HG02885 (cell line): Measurements from ENCODE around the gene STEAP1B.
"Not testable (repeated sequence)": the region's sequence is repeated elsewhere in the genome, so short reads cannot be mapped to it uniquely, and the experiment has no call there.

ENCODE experiments used
- ATAC-seq: cut with Tn5 transposase; IDR thresholded peaks from one replicate; pipeline ENCODE4 v1.9.1; 2021; ENCODE audit warnings: mild to moderate bottlenecking; ENCODE audit not compliant: unreplicated experiment, poor library complexity

Gene STEAP1B

GRCh38 chr7:22435105-22435504 is 64.9 kb downstream of the STEAP1B start:
- ATAC-seq: peak; percentile 89

GRCh38 chr7:22433710-22434460 is 66.1 kb downstream of the STEAP1B start:
- no peak for ATAC-seq

GRCh38 chr7:22433165-22433700 is 66.8 kb downstream of the STEAP1B start:
- not testable (repeated sequence) for ATAC-seq

- ATAC-seq: no peak
These were observed 67.7 kb downstream of the STEAP1B start for GRCh38 chr7:22432203-22432718.

GRCh38 chr7:22430457-22430856 is 69.5 kb downstream of the STEAP1B start:
- no peak for ATAC-seq

GRCh38 chr7:22429386-22429785 is 70.6 kb downstream of the STEAP1B start:
- no peak for ATAC-seq

- no peak for ATAC-seq
These were observed 72.1 kb downstream of the STEAP1B start for GRCh38 chr7:22427855-22428254.

GRCh38 chr7:22427104-22427503 is 72.9 kb downstream of the STEAP1B start:
- ATAC-seq: no peak

- no peak for ATAC-seq
These were observed 73.4 kb downstream of the STEAP1B start for GRCh38 chr7:22426463-22427094.

- no peak for ATAC-seq
These were observed 74.6 kb downstream of the STEAP1B start for GRCh38 chr7:22425361-22425760.

- ATAC-seq: no peak
These were observed 77.0 kb downstream of the STEAP1B start for GRCh38 chr7:22422831-22423615.

- ATAC-seq: no peak
These were observed 78.9 kb downstream of the STEAP1B start for GRCh38 chr7:22420973-22421635.

GRCh38 chr7:22420008-22420407 is 80.0 kb downstream of the STEAP1B start:
- no peak for ATAC-seq

- no peak for ATAC-seq
These were observed 80.5 kb downstream of the STEAP1B start for GRCh38 chr7:22419488-22419887.

GRCh38 chr7:22418251-22419046 is 81.5 kb downstream of the STEAP1B start:
- no peak for ATAC-seq

GRCh38 chr7:22417841-22418240 is 82.1 kb downstream of the STEAP1B start:
- no peak for ATAC-seq

- ATAC-seq: no peak
These were observed 82.6 kb downstream of the STEAP1B start for GRCh38 chr7:22417349-22417748.

- ATAC-seq: no peak
These were observed 85.6 kb downstream of the STEAP1B start for GRCh38 chr7:22414424-22414823.

- no peak for ATAC-seq
These were observed 86.8 kb downstream of the STEAP1B start for GRCh38 chr7:22413211-22413610.
